ENCODE results near the gene ACSS3. TPM values are rescaled to one million over a fixed set of nuclear protein-coding genes. Genes with fewer than 3 reads are reported as not detected.
A peak's percentile ranks its signal among the peaks of the same experiment; 100 is the strongest.
"Not testable (repeated sequence)": the region's sequence is repeated elsewhere in the genome, so short reads cannot be mapped to it uniquely, and the experiment has no call there.

The ACSS3 gene
- total RNA-seq, 1 experiment from 2014 or later = not detected

GRCh38 chr12:81092053-81092452 is 14.2 kb downstream of the ACSS3 start:
- no peak for DNase-seq (ENCODE audit: low spot score)

GRCh38 chr12:81094718-81095360 is 17.0 kb downstream of the ACSS3 start:
- no peak for DNase-seq (ENCODE audit: low spot score)

- no peak for DNase-seq (ENCODE audit: low spot score)
These were observed 17.8 kb downstream of the ACSS3 start for GRCh38 chr12:81095501-81096232.

GRCh38 chr12:81105687-81106086 is 27.8 kb downstream of the ACSS3 start:
- no peak for DNase-seq (ENCODE audit: low spot score)

- DNase-seq (ENCODE audit: low spot score) = no peak
These were observed 36.3 kb downstream of the ACSS3 start for GRCh38 chr12:81114226-81114625.

GRCh38 chr12:81119069-81119468 is 41.2 kb downstream of the ACSS3 start:
- not testable (repeated sequence) for DNase-seq (ENCODE audit: low spot score)

GRCh38 chr12:81120961-81121360 is 43.1 kb downstream of the ACSS3 start:
- DNase-seq (ENCODE audit: low spot score) = no peak

GRCh38 chr12:81123611-81124010 is 45.7 kb downstream of the ACSS3 start:
- no peak for DNase-seq (ENCODE audit: low spot score)

- DNase-seq (ENCODE audit: low spot score) = no peak
These were observed 47.8 kb downstream of the ACSS3 start for GRCh38 chr12:81125691-81126090.

GRCh38 chr12:81128930-81129554 is 51.2 kb downstream of the ACSS3 start:
- peak; percentile 52 for DNase-seq (ENCODE audit: low spot score)

- DNase-seq (ENCODE audit: low spot score) = no peak
These were observed 58.6 kb downstream of the ACSS3 start for GRCh38 chr12:81136519-81136918.

- no peak for DNase-seq (ENCODE audit: low spot score)
These were observed 59.9 kb downstream of the ACSS3 start for GRCh38 chr12:81137801-81138200.

- DNase-seq (ENCODE audit: low spot score) = no peak
These were observed 63.3 kb downstream of the ACSS3 start for GRCh38 chr12:81141217-81141616.

- no peak for DNase-seq (ENCODE audit: low spot score)
These were observed 65.2 kb downstream of the ACSS3 start for GRCh38 chr12:81143057-81143456.

GRCh38 chr12:81146228-81147225 is 68.6 kb downstream of the ACSS3 start:
- DNase-seq (ENCODE audit: low spot score) = no peak

- no peak for DNase-seq (ENCODE audit: low spot score)
These were observed 69.5 kb downstream of the ACSS3 start for GRCh38 chr12:81147292-81147919.

- no peak for DNase-seq (ENCODE audit: low spot score)
These were observed 72.5 kb downstream of the ACSS3 start for GRCh38 chr12:81150382-81150781.

- DNase-seq (ENCODE audit: low spot score) = no peak
These were observed 82.0 kb downstream of the ACSS3 start for GRCh38 chr12:81159856-81160255.

- DNase-seq (ENCODE audit: low spot score) = no peak
These were observed 83.8 kb downstream of the ACSS3 start for GRCh38 chr12:81161680-81162079.

- DNase-seq (ENCODE audit: low spot score) = no peak
These were observed 84.7 kb downstream of the ACSS3 start for GRCh38 chr12:81162391-81163136.

- no peak for DNase-seq (ENCODE audit: low spot score)
These were observed 86.9 kb downstream of the ACSS3 start for GRCh38 chr12:81164827-81165226.

Measured in A172 (cell line).